DMS 273 (cell line): ENCODE data around the gene CALML4.
"Not testable (repeated sequence)": the region's sequence is repeated elsewhere in the genome, so short reads cannot be mapped to it uniquely, and the experiment has no call there.

ENCODE experiments used
- DNase-seq: peaks from one replicate; lab custom pipeline; 2025; ENCODE audit not compliant: unreplicated experiment; lab: John Stamatoyannopoulos, UW

The CALML4 gene

GRCh38 chr15:68192804-68193486 is 12.2 kb downstream of the CALML4 start:
- no peak for DNase-seq

DNA sequence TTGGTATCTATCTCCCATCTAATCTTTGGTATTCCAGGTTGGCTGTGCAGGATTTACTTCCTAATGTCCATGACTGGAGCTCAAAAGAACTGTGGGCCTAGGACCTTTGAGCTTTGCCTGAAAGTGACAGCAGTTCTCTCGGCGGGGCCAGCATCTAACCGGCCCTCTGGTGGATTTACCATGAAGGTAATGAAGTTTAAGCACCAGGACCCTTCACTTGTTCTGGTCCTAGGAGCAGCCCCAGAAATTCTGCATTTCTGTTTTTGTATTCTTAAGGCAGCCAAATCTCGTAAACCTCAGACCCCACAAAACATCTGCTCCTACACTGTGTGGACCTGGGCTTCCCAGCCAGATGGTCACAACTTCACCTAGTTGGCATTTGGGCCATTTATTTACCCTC is 13.0 kb downstream of the CALML4 start:
- peak; percentile 42 for DNase-seq

DNA sequence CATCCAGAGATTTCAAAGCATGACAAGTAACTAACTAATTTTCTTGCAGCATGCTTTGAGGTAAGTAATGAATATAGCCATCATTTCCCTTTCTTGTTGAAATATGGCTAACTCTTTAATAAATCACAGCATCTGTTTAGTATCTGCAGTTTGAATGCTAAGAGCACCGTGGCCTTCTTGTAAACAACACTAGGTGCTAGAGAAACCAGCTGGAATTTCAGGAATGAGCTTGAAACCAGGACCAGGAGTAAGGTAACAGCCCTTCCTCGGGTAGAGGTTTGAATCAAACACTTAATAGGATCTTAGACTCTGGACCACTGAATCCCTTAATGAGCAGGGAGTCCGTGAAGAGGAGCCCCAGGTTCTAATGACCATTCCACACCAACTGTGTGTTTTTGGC is 13.6 kb downstream of the CALML4 start:
- DNase-seq, result no peak

DNA sequence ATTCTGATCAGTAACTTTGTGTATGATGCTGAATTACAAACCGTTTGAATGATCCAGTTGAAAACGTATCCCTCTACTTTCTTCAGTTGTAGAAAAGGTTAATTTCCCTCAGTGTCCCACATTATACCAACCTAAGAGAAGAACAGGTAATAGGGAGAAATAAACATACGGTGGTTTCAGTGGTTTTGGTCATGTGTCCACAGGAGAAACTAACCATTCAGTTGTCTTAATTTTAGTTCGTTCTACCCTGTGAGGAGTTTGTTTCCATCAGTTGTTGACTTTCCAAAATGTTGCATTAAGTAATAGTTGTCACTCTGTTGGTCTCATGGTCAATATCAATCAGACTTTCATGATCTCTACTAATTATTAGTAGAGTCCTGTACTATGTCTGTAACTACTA is 15.1 kb downstream of the CALML4 start:
- no peak for DNase-seq

DNA sequence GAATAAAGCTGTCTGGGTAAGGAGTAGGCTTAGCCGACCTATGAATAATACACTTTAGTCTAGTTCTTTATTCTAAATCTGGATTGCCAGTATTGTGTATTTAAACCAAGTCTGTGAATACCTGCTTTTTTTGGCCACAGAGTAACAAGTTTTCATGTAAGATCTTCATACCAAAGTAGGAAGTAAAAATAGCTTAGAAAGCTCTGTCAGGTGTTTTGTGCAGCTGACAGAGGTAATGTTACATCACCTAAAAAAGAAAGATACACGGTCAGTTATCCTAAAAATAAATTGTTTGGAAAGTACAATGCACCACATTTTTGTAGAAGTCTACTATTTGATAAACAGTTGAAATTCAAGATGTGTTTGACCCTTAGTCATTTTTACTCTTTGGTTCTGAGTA is 16.5 kb downstream of the CALML4 start:
- no peak for DNase-seq

GRCh38 chr15:68187559-68187958 is 17.6 kb downstream of the CALML4 start:
- peak; percentile 94 for DNase-seq

- DNase-seq, result peak; percentile 47
Measured at GRCh38 chr15:68186671-68187397, 18.3 kb downstream of the CALML4 start.

GRCh38 chr15:68184616-68185480 is 20.3 kb downstream of the CALML4 start:
- no peak for DNase-seq

- DNase-seq, result no peak
Measured at GRCh38 chr15:68183616-68184315, 21.4 kb downstream of the CALML4 start.

DNA sequence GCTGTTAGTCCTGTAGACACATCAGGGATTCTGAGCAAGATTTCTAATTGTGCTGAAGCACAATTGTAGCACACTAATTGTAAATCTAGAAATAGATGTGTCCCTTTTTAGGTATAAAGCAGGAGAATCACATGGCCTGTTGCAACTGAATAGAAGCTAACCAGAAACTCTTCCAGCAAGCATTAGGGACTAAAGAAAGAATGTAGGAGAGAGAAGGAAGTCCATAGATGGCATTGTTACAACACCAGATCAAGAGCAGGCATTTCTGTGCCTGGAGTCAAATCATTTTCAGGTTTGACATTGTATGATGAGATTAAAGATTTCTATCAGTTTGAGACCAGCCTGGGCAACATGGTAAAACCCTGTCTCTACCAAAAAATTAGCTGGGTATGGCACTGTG is 27.4 kb downstream of the CALML4 start:
- no peak for DNase-seq

DNA sequence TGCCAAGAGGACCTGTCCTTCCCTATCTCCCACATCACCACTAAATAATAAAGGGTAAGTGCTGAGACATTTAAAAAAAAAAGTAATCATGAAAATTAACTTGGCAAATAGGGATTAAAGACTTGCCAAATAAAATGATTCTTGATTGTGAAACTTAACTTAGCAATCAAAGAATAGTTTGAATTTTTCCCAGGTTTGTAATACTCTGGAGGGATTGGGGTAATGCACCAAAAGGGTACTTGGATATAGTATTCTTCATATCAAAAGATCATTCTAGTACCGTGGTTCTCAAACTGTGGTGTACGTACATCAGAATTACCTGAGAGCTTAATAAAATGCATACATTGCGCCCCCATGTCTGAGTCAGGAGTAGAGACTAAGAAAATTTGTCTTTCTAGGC is 28.5 kb downstream of the CALML4 start:
- DNase-seq, result no peak

DNA sequence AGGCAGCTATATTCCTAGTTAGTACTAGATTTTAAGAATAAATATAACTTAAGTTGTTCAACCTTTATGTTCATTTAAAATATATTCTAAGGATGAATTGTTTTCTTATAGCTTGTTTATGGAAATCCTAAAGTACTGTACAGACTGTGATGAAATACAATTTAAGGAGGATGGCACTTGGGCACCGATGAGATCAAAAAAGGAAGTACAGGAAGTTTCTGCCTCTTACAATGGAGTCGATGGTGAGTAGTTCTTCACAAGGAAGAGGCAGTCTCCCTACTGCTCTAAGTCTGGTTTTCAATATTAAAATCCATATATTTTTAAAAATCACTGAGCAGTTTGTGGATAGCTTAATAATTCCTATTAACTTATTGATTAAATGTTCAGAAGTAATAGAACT is 29.6 kb downstream of the CALML4 start:
- DNase-seq, result no peak

DNA sequence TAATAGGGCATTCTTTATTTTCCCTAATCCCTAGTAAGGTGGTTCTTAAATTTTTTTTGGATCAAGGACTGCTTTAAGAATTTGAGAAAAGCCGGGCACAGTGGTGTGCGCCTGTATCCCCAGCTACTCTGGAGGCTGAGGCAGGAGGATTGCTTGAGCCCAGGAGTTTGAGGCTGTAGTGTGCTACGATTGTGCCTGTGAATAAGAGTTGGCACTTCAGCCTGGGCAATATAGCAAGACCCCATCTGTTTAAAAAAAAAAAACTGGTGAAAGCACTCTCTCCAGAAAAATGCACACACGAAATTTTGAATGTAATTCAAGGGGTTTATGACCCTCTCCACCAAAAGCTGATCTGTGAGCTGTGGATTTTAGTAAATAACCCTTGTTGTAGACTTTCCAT is 32.0 kb downstream of the CALML4 start:
- no peak for DNase-seq

GRCh38 chr15:68172037-68172436 is 33.1 kb downstream of the CALML4 start:
- DNase-seq, result not testable (repeated sequence)

DNA sequence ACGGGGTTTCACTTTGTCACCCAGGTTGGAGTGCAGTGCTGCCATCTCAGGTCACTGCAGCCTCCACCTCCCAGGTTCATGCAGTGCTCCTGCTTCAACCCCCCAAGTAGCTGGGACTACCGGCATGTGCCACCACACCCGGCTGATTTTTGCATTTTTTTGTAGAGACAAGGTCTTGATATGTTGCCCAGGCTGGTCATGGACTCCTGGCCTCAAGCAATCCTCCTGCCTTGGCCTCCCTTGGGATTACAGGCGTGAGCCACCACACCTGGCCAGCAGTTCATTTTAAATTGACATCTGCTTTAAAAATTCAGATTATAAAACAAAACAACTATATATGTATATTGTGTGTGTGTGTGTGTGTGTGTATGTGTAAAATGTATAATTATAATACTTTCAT is 38.3 kb downstream of the CALML4 start:
- no peak for DNase-seq

GRCh38 chr15:68163191-68163590 is 41.9 kb downstream of the CALML4 start:
- no peak for DNase-seq

- DNase-seq, result no peak
Measured at GRCh38 chr15:68158046-68158628, 47.0 kb downstream of the CALML4 start.

DNA sequence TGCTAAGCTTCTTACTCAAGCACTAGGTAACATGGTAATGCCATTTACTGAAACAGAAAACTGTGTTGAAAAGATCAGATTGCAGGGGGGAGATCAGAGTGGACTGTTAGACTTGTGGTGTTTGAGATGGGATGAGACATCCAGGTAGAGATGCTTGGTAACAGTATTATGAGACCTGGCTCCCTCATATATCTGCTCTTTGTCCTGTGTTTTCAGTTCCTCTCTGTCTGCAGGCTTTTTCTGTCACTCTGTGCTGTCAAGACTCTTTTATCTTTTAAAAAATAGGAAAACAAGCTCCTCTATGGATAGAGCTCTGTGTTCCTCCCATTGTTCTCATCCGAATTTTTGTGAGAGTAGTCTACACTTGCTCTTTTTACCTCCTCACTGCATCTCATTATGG is 48.1 kb downstream of the CALML4 start:
- DNase-seq, result no peak

GRCh38 chr15:68154923-68155559 is 50.1 kb downstream of the CALML4 start:
- peak; percentile 75 for DNase-seq

DNA sequence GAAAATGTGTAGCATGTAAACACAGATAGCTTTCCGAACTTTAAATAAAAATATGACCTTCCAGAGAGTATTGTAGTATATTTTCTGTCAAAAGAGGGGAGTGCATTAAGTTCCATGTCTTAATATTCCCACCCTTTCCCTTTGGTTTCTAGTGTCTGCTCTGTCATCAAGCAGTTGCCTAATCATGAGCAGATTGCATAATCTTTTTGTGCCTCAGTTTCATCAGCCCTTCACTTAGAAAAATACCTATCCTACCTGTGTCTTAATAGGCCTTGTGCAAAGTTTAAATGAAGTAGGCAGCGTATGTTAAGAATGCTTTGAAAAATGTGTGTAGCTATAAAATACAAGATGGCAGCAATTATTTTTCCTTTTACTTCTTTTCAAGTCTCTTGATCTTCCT is 52.8 kb downstream of the CALML4 start:
- DNase-seq, result no peak
